Brain pericyte (primary cell): Measurements from ENCODE around the gene MARVELD1.
"Not testable (repeated sequence)": the region's sequence is repeated elsewhere in the genome, so short reads cannot be mapped to it uniquely, and the experiment has no call there.

Experiments used
- DNase-seq: peaks from one replicate; pipeline ENCODE4 v3.0.0-alpha.2; 2012; ENCODE audit warnings: low read depth, low spot score

The MARVELD1 gene

GRCh38 chr10:97713339-97713825 is at the start of gene MARVELD1:
Gene MARVELD1 (plus strand): TSS chr10:97713730. CDS start chr10:97713877, 147 bp downstream.
- no peak for DNase-seq

GRCh38 chr10:97664282-97664850 is 49.2 kb upstream of the MARVELD1 start:
- DNase-seq = no peak

DNA sequence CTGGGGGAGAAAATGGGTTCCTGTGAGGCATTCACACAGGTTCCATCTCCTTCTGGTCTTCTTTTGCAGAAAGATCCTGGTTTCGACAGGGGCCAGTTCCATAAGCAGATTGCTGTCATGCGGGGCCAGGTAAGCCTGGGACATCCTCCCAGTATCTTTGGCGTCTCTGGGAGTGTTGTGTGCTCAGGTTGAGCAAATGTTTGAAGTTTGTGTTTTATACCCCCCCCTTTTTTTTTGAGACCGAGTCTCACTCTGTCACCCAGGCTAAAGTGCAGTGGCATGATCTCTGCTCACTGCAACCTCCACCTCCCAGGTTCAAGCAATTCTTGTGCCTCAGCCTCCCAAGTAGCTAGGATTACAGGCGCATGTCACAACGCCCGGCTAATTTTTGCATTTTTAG is 46.5 kb upstream of the MARVELD1 start:
- no peak for DNase-seq

- DNase-seq = no peak
Observed at GRCh38 chr10:97667463-97667862, 46.1 kb upstream of the MARVELD1 start.

- DNase-seq = no peak
Observed at GRCh38 chr10:97669571-97669970, 44.0 kb upstream of the MARVELD1 start.

- DNase-seq = no peak
Observed at GRCh38 chr10:97673736-97674525, 39.6 kb upstream of the MARVELD1 start.

- no peak for DNase-seq
Observed at GRCh38 chr10:97675222-97675621, 38.3 kb upstream of the MARVELD1 start.

GRCh38 chr10:97676770-97677581 is 36.6 kb upstream of the MARVELD1 start:
- DNase-seq = no peak

DNA sequence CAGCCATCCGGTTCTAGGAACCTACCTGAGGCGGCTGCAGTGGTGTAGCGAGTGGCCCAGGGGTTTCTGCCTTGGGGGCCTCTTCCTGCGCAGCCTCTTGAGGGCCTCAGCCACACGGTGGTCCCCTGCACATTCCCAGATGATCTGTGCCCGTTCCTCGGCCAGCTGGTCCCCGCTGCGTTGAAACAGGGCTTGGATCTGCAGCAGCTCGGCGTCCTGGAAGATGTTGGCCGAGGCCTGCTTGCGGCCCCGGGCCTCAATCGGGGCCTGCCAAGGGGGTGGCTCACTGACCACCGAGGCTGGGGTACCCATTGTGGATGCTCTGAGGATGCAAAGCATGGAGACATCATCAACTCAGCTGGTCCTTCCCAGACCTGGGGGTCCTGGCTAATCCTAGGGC is 33.9 kb upstream of the MARVELD1 start:
- DNase-seq = no peak

DNA sequence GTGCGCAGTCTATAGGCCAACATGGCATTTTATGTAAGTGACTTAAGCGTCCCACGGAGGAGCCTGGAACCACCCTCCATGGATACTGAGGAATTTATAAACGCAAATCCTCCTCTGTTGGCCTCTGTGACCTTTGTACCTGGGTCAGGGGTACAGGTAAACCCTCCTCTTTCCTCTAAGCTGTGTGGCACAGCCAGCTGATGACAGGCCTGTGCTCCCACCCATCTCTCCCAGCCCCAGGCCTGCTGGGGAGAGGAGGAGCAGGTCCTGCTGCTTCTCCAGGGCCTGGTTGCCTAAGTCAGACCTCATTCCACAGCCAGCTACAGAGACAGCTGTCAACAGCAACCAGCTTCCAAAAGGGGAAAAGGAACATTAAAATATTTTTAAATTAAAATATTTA is 31.5 kb upstream of the MARVELD1 start:
- no peak for DNase-seq

- DNase-seq = no peak
Observed at GRCh38 chr10:97683556-97684367, 29.8 kb upstream of the MARVELD1 start.

- DNase-seq = not testable (repeated sequence)
Observed at GRCh38 chr10:97684368-97684713, 29.2 kb upstream of the MARVELD1 start.

DNA sequence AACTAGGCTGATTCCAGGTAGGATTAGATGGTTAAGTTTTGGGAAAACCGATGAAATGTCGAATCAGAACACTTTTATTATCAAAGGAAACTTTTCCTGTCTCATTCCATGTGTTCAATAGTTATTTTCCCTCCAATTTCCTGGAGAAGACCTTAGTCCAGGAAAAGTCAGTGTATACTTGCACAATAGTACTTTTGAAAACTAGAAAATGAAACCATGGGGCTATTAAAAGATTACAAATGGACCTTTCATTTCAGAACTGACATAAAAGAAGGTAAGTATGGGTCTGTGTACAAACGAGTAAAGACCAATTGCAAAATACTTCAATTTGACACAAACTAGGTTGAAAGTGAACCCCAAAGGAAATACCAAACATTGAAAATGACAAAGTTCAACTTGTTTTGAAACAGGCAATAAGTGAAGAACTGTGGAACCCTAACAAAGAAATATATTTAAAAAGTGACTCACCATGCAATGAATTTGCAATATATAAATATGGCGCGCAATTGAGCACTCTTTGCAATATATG is 28.6 kb upstream of the MARVELD1 start:
- DNase-seq = no peak

DNA sequence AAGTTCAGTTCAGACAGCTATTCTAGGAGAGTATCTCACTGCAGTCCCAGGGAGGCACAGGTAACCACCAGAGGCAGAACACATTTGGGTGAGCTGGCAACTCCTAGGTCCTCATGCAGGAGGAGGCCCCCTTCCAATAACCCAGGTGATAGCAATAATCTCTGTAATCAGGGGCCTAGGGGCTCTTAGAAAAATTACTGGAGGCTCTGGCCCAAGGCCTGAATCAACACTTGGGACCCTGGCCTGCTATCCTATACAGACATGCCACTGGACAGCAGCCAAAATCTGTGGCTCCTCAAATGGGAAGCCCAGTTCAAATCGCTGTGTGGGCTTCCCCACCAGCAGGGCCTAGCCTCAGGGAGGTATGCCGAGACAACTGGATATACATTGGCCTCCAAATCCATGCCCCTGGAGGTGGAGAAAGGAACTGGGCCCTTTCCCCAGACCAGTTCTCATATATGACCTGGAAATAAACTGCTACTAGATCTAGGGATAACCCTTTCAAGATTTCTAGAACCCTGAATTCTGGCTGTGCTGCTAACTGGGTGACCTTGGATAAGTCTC is 28.1 kb upstream of the MARVELD1 start:
- no peak for DNase-seq

- no peak for DNase-seq
Observed at GRCh38 chr10:97686301-97686961, 27.1 kb upstream of the MARVELD1 start.

GRCh38 chr10:97686962-97687784 is 26.4 kb upstream of the MARVELD1 start, which contains the start of gene AVPI1:
Gene AVPI1 (minus strand): TSS chr10:97687241. CDS start chr10:97679905, 7,336 bp downstream.
- peak; percentile 90 for DNase-seq

- no peak for DNase-seq
Observed at GRCh38 chr10:97687785-97688781, 25.4 kb upstream of the MARVELD1 start.

- DNase-seq = no peak
Observed at GRCh38 chr10:97689559-97690020, 23.9 kb upstream of the MARVELD1 start.
